Heart left ventricle (tissue), 13 donors: Measurements from ENCODE around the gene HSPA1B.

ENCODE experiments used
- POLR2A ChIP-seq, 2 donors: fragments of 450-650 bp; IDR thresholded peaks; one replicate each; pipeline ENCODE4 v1.6.1; 2017; ENCODE audit warnings: antibody characterized with exemption in 2 of 2, mild to moderate bottlenecking in 2 of 2, moderate library complexity in 2 of 2
- TF ChIP-seq, protein P1 (sequence below), 12 donors: fragments of 200-600 bp; sonication (generic) in 4 of 12; IDR thresholded peaks; one replicate each; pipeline versions ENCODE4 v1.5.0 to v1.8.0; 2018 to 2022; ENCODE audit warnings: antibody characterized with exemption in 12 of 12, mild to moderate bottlenecking in 5 of 12
- donor health status: ischemic (EF 13 %, LVEDD 7.1; RV severe dilation, severe dysfunction).
- donor health status: DM: no; HTN: yes; CAD: no.
- donor health status: DM: no; HTN: no; CAD: no.
- donor health status: ischemic (EF 25% LVEDD 6.9; RV normal size, moderate dysfunction).
- donor health status: ischemic (EF 25% LVEDD 5.7; RV mildly dilated, moderate dysfunction).
- donor health status: ischemic (EF 35%, LVEDD 5.7; RV mildly dilated, moderate dysfunction).
- donor health status: nonischemic (EF 11% LVEDD 7.7; RV severe dilation, severe dysfunction).
- donor health status: DM: yes; HTN: yes; CAD: no.
- donor health status: PGD.
- donor health status: ischemic (EF 29% LVEDD 5.4; RV normal size, mild dysfunction).
- donor health status: nonischemic (EF 23%, LVEDD 6.1; RV moderate dilation, normal function).

DNA sequence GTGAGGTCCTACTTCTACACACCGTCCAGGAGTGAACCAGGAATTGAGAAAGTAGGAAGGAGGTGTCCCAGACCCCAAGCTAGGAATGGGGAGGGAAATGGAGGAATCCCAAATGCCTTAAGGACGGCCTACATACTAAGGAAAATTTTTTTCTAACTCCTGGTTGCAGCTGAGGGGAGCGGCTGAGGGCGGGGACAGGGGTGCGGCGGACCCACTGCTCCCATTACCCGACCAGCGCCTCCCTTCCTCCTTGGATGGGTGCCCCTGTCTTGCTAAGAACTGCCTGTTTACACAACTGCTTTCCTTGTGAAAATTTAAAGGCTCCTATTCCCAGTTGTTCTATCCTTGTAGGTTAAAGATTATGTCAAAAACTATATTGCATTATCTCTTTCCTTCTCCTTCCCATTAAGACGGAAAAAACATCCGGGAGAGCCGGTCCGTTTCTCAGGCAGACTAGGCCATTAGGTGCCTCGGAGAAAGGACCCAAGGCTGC is 699 bp upstream of the HSPA1B start:
- TF ChIP-seq, protein P1, sequence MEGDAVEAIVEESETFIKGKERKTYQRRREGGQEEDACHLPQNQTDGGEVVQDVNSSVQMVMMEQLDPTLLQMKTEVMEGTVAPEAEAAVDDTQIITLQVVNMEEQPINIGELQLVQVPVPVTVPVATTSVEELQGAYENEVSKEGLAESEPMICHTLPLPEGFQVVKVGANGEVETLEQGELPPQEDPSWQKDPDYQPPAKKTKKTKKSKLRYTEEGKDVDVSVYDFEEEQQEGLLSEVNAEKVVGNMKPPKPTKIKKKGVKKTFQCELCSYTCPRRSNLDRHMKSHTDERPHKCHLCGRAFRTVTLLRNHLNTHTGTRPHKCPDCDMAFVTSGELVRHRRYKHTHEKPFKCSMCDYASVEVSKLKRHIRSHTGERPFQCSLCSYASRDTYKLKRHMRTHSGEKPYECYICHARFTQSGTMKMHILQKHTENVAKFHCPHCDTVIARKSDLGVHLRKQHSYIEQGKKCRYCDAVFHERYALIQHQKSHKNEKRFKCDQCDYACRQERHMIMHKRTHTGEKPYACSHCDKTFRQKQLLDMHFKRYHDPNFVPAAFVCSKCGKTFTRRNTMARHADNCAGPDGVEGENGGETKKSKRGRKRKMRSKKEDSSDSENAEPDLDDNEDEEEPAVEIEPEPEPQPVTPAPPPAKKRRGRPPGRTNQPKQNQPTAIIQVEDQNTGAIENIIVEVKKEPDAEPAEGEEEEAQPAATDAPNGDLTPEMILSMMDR (IDR thresholded peaks at IDR 0.05): no peak
- peak; percentile 28 to 66 for TF ChIP-seq POLR2A (IDR thresholded peaks at IDR 0.05)
